NCI-H128 (cell line): ENCODE measurements around the gene MRPL37.

Experiments used
- DNase-seq: peaks from one replicate; lab custom pipeline; 2025; ENCODE audit not compliant: unreplicated experiment; lab: John Stamatoyannopoulos, UW

Gene MRPL37

DNA sequence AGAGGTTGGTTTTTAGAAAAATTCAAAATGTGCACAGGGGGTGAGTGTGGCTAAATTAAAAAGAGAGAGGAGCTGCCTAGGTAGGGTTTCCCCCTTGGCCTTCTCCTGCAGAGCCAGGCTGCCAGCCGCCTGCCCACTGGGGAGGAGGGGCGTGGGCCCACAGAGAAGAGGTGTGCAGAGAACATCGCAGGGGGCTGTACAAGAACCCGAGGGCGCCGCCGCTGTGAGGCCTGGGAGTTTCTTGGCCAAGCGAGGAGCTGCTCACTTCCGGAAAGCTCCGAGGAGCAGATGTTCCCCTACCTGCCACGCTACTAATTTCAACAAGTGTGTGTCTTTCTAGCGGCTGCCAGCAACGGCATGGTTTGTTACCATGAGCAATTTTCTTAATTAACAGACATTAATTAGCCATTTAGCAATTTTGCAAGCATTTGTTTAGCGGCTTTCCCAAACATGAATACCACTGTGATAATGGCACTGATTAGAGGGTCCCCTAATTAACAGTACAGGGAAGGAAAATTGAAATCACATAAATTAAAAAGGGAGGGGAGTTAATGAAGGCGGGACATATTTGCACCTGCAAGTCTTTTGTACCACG is 59.7 kb downstream of the MRPL37 start:
- DNase-seq = no peak

GRCh38 chr1:54260810-54261209 is 60.8 kb downstream of the MRPL37 start:
- DNase-seq = no peak

GRCh38 chr1:54262244-54262643 is 62.3 kb downstream of the MRPL37 start:
- DNase-seq = no peak

DNA sequence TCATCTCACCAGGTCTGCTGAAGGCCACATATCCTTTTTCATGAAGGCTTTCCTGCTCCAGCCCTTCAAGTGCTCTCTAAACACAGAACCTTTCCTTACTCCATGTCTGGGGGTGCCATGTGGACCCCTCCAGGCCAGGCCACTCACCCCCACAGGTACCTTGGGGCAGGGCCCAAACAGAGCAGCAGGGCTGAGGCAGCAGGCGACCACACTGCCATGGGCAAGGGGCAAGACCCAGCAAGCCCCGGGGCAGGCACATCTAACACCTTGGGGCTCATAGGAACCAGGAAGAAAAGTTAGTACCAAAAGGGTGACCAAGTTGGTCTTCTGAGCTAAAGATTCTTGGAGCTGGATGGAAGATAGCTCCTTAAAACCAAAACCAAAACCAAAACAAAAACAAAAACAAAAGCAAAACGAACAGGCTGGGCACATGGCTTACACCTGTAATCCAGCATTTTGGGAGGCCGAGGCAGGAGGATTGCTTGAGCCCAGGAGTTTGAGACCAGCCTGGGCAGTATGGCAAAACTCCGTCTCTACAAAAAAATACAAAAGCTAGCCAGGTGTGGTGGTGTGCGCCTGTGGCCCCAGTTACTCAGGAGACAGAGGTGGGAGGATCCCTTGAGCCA is 63.7 kb downstream of the MRPL37 start:
- DNase-seq = no peak

- no peak for DNase-seq
Measured at GRCh38 chr1:54265126-54265525, 65.2 kb downstream of the MRPL37 start.

DNA sequence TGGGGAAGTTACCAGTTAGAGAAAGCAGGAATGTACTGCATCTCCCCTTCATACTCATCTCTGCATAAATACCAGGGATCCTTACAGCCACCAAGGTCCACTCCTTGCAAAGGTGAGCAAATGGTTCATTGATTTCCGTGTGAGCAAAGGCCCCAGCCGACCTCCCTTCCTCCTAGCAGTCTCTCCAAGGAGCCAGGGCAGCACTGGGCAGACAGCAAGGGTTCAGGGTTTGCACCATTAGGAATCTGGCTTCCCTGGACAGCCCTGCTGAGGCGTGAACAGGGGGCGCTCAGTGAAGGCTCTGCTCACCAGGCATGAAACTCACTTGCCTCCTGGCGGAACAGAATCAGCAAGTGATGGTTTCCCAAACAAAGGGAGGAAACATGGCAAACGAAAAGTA is 65.7 kb downstream of the MRPL37 start:
- DNase-seq = no peak

- no peak for DNase-seq
Measured at GRCh38 chr1:54266195-54266594, 66.2 kb downstream of the MRPL37 start.

DNA sequence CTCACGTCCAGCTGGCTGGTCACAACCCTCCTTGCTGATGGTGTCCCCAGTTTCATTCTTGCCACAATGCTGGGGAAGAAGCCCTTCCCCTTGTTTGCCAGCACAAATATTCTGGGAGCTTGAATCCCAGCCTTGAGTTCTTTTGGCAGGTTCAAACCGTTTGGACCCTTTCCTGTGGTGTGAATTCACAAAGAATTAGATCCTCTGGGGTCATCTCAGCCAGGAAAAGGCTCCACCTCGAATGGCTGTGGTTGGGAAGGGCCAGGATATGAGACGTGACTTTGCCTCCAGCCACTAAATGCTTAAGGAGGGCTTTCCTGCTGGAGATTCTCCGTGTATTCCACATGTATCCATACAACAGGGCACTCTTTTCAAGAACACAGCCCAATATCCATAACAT is 66.9 kb downstream of the MRPL37 start:
- no peak for DNase-seq
